H9 (cell line): ENCODE data around the gene PIK3CD. TPM values are rescaled to one million over a fixed set of nuclear protein-coding genes. Genes with fewer than 3 reads are reported as not detected.

Experiments
- DNase-seq: peaks from one replicate; pipeline ENCODE4 v3.0.0-alpha.2; 2017
- H2AFZ ChIP-seq: one replicate; pipeline ENCODE4 v1.6.1; 2013; ENCODE audit warnings: mild to moderate bottlenecking, low read length, control low read depth, moderate library complexity
- H2AK5ac ChIP-seq: 2 replicates; pipeline ENCODE4 v1.6.1; 2013; ENCODE audit warnings: low read length, control low read depth, mixed read lengths; ENCODE audit not compliant: insufficient read length
- H2BK120ac ChIP-seq: one replicate; pipeline ENCODE4 v1.6.1; 2013; ENCODE audit warnings: low read depth, mild to moderate bottlenecking, low read length, control low read depth, inconsistent platforms; ENCODE audit not compliant: poor library complexity, severe bottlenecking
- H2BK12ac ChIP-seq: 2 replicates; pipeline ENCODE4 v1.6.1; 2013; ENCODE audit warnings: low read length, control low read depth, mixed read lengths, low read depth; ENCODE audit not compliant: insufficient read length
- H2BK15ac ChIP-seq: 2 replicates; pipeline ENCODE4 v1.6.1; 2013; ENCODE audit warnings: low read depth, low read length, control low read depth
- H2BK20ac ChIP-seq: one replicate; pipeline ENCODE4 v1.6.1; 2013; ENCODE audit warnings: low read depth, mild to moderate bottlenecking, low read length, control low read depth, inconsistent platforms; ENCODE audit not compliant: poor library complexity, severe bottlenecking
- H2BK5ac ChIP-seq: 2 replicates; pipeline ENCODE4 v1.6.1; 2013; ENCODE audit warnings: low read length, control low read depth, mixed read lengths; ENCODE audit not compliant: insufficient read length
- H3K14ac ChIP-seq: 2 replicates; pipeline ENCODE4 v1.6.1; 2013; ENCODE audit warnings: low read length, control low read depth; ENCODE audit not compliant: insufficient read depth
- H3K18ac ChIP-seq: 2 replicates; pipeline ENCODE4 v1.6.1; 2013; ENCODE audit warnings: low read depth, mild to moderate bottlenecking, mixed read lengths, low read length, control low read depth; ENCODE audit not compliant: insufficient read length
- H3K23ac ChIP-seq: 2 replicates; pipeline ENCODE4 v1.6.1; 2013; ENCODE audit warnings: low read length, control low read depth, mixed read lengths, low read depth; ENCODE audit not compliant: insufficient read length
- H3K23me2 ChIP-seq: 2 replicates; pipeline ENCODE4 v1.6.1; 2013; ENCODE audit warnings: low read depth, mild to moderate bottlenecking, mixed read lengths, low read length, control low read depth; ENCODE audit not compliant: insufficient read length, poor library complexity, severe bottlenecking
- H3K27ac ChIP-seq: 2 replicates; pipeline ENCODE4 v1.5.1; 2013; ENCODE audit warnings: low read length, control low read depth, mixed read lengths, low read depth; ENCODE audit not compliant: insufficient read length
- H3K27me3 ChIP-seq: 2 replicates; pipeline ENCODE4 v1.6.1; 2013; ENCODE audit warnings: low read length, control low read depth, inconsistent platforms; ENCODE audit not compliant: insufficient read depth
- H3K4ac ChIP-seq: 2 replicates; pipeline ENCODE4 v1.6.1; 2013; ENCODE audit warnings: low read depth, mild to moderate bottlenecking, control low read depth, inconsistent platforms, low read length, moderate library complexity
- H3K4me1 ChIP-seq: 2 replicates; pipeline ENCODE4 v1.6.1; 2013; ENCODE audit warnings: low read length, control low read depth, inconsistent platforms; ENCODE audit not compliant: insufficient read depth
- H3K4me2 ChIP-seq: 2 replicates; pipeline ENCODE4 v1.6.1; 2013; ENCODE audit warnings: low read length, control low read depth, mixed read lengths; ENCODE audit not compliant: insufficient read length, insufficient read depth
- H3K56ac ChIP-seq: 2 replicates; pipeline ENCODE4 v1.6.1; 2013; ENCODE audit warnings: low read depth, mild to moderate bottlenecking, mixed read lengths, low read length, control low read depth; ENCODE audit not compliant: insufficient read length
- H3K79me1 ChIP-seq: 2 replicates; pipeline ENCODE4 v1.6.1; 2013; ENCODE audit warnings: low read depth, mild to moderate bottlenecking, moderate library complexity, low read length, control low read depth, inconsistent platforms; ENCODE audit not compliant: insufficient read depth, poor library complexity, severe bottlenecking
- H3K79me2 ChIP-seq: 2 replicates; pipeline ENCODE4 v1.6.1; 2013; ENCODE audit warnings: low read length, control low read depth, inconsistent platforms; ENCODE audit not compliant: insufficient read depth
- H3K9ac ChIP-seq: 2 replicates; pipeline ENCODE4 v1.6.1; 2013; ENCODE audit warnings: low read length, control low read depth, mixed read lengths; ENCODE audit not compliant: insufficient read length; ENCODE audit errors: extremely low read depth
- H3K9me3 ChIP-seq: one replicate; pipeline ENCODE4 v1.6.1; 2013; ENCODE audit warnings: low read depth, low read length, inconsistent platforms; ENCODE audit not compliant: control insufficient read depth
- H3T11ph ChIP-seq: one replicate; pipeline ENCODE4 v1.6.1; 2013; ENCODE audit warnings: mild to moderate bottlenecking, low read length, control low read depth, inconsistent platforms
- H4K20me1 ChIP-seq: one replicate; pipeline ENCODE4 v1.6.1; 2013; ENCODE audit not compliant: control insufficient read depth, insufficient read length, insufficient read depth
- H4K5ac ChIP-seq: 2 replicates; pipeline ENCODE4 v1.6.1; 2013; ENCODE audit warnings: low read depth, mild to moderate bottlenecking, mixed read lengths, low read length, control low read depth; ENCODE audit not compliant: insufficient read length
- H4K8ac ChIP-seq: replicated peaks from 2 replicates; pipeline ENCODE4 v1.6.1; 2013; ENCODE audit warnings: low read length, control low read depth, mixed read lengths, low read depth; ENCODE audit not compliant: insufficient read length
- H4K91ac ChIP-seq: 2 replicates; pipeline ENCODE4 v1.6.1; 2013; ENCODE audit warnings: low read depth, mild to moderate bottlenecking, moderate library complexity, mixed read lengths, low read length, control low read depth; ENCODE audit not compliant: insufficient read length
- H3K27ac Mint-ChIP-seq, 3 experiments: 2 replicates in 2 of 3; 3 replicates in 1 of 3; pipeline ENCODE4 v1.8.0; 2020 to 2021; ENCODE audit warnings: mixed read lengths in 3 of 3, mild to moderate bottlenecking in 1 of 3, moderate library complexity in 1 of 3
- H3K27me3 Mint-ChIP-seq: 2 replicates; pipeline ENCODE4 v1.8.0; 2021; ENCODE audit warnings: low read depth, mild to moderate bottlenecking, moderate library complexity, mixed read lengths
- H3K36me3 Mint-ChIP-seq, 3 experiments: 2 replicates in 2 of 3; 3 replicates in 1 of 3; pipeline ENCODE4 v1.8.0; 2020 to 2021; ENCODE audit warnings: low read depth in 3 of 3, mixed read lengths in 3 of 3; ENCODE audit not compliant: insufficient read depth in 1 of 3
- H3K4me1 Mint-ChIP-seq, 2 experiments: 2 replicates each; pipeline ENCODE4 v1.8.0; 2020; ENCODE audit warnings: mixed read lengths in 2 of 2
- H3K4me3 Mint-ChIP-seq, 2 experiments: 2 replicates in 1 of 2; 3 replicates in 1 of 2; pipeline ENCODE4 v1.8.0; 2020 to 2021; ENCODE audit warnings: mild to moderate bottlenecking in 2 of 2, mixed read lengths in 2 of 2, moderate library complexity in 1 of 2
- H3K9me3 Mint-ChIP-seq, 2 experiments: 2 replicates in 1 of 2; 3 replicates in 1 of 2; pipeline ENCODE4 v1.8.0; 2020; ENCODE audit warnings: mild to moderate bottlenecking in 2 of 2, mixed read lengths in 2 of 2, moderate library complexity in 1 of 2
- CTCF ChIP-seq: fragments of 200-600 bp; sonication (generic); conservative IDR thresholded peaks from 3 replicates; pipeline ENCODE4 v1.8.0; 2021; ENCODE audit warnings: antibody characterized with exemption, mild to moderate bottlenecking
- WGBS: extraction: QIAGEN DNeasy Blood & Tissue Kit; methylation state at CpG from one replicate; pipeline ENCODE4 v1.1.7; 2013; ENCODE audit warnings: missing lambda C conversion rate, low lambda C conversion rate, mixed read lengths; ENCODE audit not compliant: insufficient read length; ENCODE audit errors: extremely low coverage; 5-methylcytosine and 5-hydroxymethylcytosine counted together
- total RNA-seq: library from RNA; stranded (reverse); gene quantifications from 2 replicates; pipeline ENCODE4 v1.2.1, GENCODE V29; 2021

The PIK3CD gene
- total RNA-seq, 1 experiment from 2014 or later: 10.0 TPM

- Mint-ChIP-seq H3K4me1 (no peaks in the 10 kb centered on the region), H3K36me3 (peaks cover 61 to 96% (median 76%) of the 10 kb centered on the region in 3 experiments), H3K27me3 (peaks cover 2% of the 10 kb centered on the region; the same call in 1 of the 2 replicates), H3K9me3 (no peaks in the 10 kb centered on the region), H3K4me3 (no peak overlapping the region), H3K27ac (peak overlapping the region; percentile 41 to 81 (median 58); a peak in 4 of 7 replicates)
- H2BK20ac ChIP-seq: no peak overlapping the region
- no peak overlapping the region for H3K9ac ChIP-seq
- no peak overlapping the region for H3K56ac ChIP-seq
- no peaks in the 10 kb centered on the region for H3K79me2 ChIP-seq
- H3K4ac ChIP-seq: no peak overlapping the region
- no peak overlapping the region for H2BK12ac ChIP-seq
- no peak for DNase-seq
- H2BK120ac ChIP-seq: no peak overlapping the region
- no peak overlapping the region for H2BK5ac ChIP-seq
- H3K79me1 ChIP-seq: no peaks in the 10 kb centered on the region
- no peak for TF ChIP-seq CTCF
- H4K91ac ChIP-seq: no peak overlapping the region
- H3K27me3 ChIP-seq: no peaks in the 10 kb centered on the region
- H2BK15ac ChIP-seq: no peak overlapping the region
- no peak overlapping the region for H3T11ph ChIP-seq
- H4K5ac ChIP-seq: no peak overlapping the region
- no peak overlapping the region for H3K23ac ChIP-seq
- H4K8ac ChIP-seq: no peak overlapping the region
- no peak overlapping the region for H3K14ac ChIP-seq
- no peaks in the 10 kb centered on the region for H4K20me1 ChIP-seq
- H3K4me2 ChIP-seq: no peak overlapping the region
- peaks cover 5% of the 10 kb centered on the region for H3K9me3 ChIP-seq
- no peak overlapping the region for H3K18ac ChIP-seq
- no peak overlapping the region for H3K27ac ChIP-seq
- H3K23me2 ChIP-seq: no peaks in the 10 kb centered on the region
- no CpG with 5 or more reads among the region's 10 CpGs for WGBS
- H2AK5ac ChIP-seq: no peak overlapping the region
- no peaks in the 10 kb centered on the region for H3K4me1 ChIP-seq
- H2AFZ ChIP-seq: no peak overlapping the region
Measured at GRCh38 chr1:9737671-9738070, 86.1 kb downstream of the PIK3CD start.
